ENCODE measurements around the gene SLC22A24. TPM values are rescaled to one million over a fixed set of nuclear protein-coding genes. Genes with fewer than 3 reads are reported as not detected.

Gene SLC22A24
- total RNA-seq: not detected in 2 replicates

GRCh38 chr11:63144121-63144520 lies at the start of gene SLC22A24:
TSS of gene SLC22A24 (minus strand) at chr11:63144221. CDS start at chr11:63143779, 442 bp downstream.

Other genes with a start within 250 kb of the SLC22A24 start
- not detected in 2 replicates for gene CHRM1, start 222.9 kb downstream of the SLC22A24 start, total RNA-seq
- gene SLC22A6, start 159.3 kb downstream of the SLC22A24 start, total RNA-seq: not detected in 2 replicates
- not detected in 2 replicates for gene SLC22A8, start 128.4 kb downstream of the SLC22A24 start, total RNA-seq
- not detected in 2 replicates for gene SLC22A25, start 99.4 kb upstream of the SLC22A24 start, total RNA-seq
- not detected in 2 replicates for gene SLC22A9, start 225.6 kb upstream of the SLC22A24 start, total RNA-seq